T-helper 1 cell treated with Interleukin-12 subunit alpha and Interleukin-12 subunit beta and Interleukin-4 antibody, amounts not matched to agents 30 μg/mL and 1 μg/mL, for 36 hours (primary cell): ENCODE data around the gene UQCRC1.

Experiments
- H3K27ac Mint-ChIP-seq: one replicate; pipeline ENCODE4 v1.8.0; 2021; ENCODE audit warnings: mild to moderate bottlenecking, mixed read lengths
- H3K27me3 Mint-ChIP-seq: one replicate; pipeline ENCODE4 v1.8.0; 2021; ENCODE audit warnings: low read depth, mixed read lengths
- H3K36me3 Mint-ChIP-seq: one replicate; pipeline ENCODE4 v1.8.0; 2021; ENCODE audit warnings: low read depth, mixed read lengths
- H3K4me1 Mint-ChIP-seq: one replicate; pipeline ENCODE4 v1.8.0; 2021; ENCODE audit warnings: low read depth, mixed read lengths
- H3K4me3 Mint-ChIP-seq: one replicate; pipeline ENCODE4 v1.8.0; 2021; ENCODE audit warnings: mild to moderate bottlenecking, moderate library complexity, mixed read lengths
- H3K9me3 Mint-ChIP-seq: one replicate; pipeline ENCODE4 v1.8.0; 2021; ENCODE audit warnings: mixed read lengths

The UQCRC1 gene

DNA sequence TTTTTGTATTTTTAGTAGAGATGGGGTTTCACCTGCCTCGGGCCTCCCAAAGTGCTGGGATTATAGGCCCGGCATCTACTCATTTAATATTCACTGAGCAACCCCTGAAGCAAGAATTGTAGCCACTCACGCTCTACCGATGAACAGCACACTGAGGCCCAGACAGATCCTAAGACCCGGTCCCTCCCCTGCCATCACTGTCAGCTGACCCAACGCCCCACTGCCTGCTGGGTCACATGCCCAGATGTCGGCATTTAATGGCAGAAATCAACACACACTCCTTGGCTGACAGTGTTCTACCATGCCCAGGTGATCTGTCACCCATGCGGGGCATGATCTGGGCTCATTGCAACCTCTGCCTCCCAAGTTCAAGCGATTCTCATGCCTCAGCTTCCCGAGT lies 15.3 kb upstream of the UQCRC1 start:
- no peak overlapping the region for H3K4me3 Mint-ChIP-seq
- H3K9me3 Mint-ChIP-seq, result no peaks in the 10 kb centered on the region
- H3K36me3 Mint-ChIP-seq, result peaks cover 13% of the 10 kb centered on the region
- no peaks in the 10 kb centered on the region for H3K27me3 Mint-ChIP-seq
- H3K27ac Mint-ChIP-seq, result no peak overlapping the region
- H3K4me1 Mint-ChIP-seq, result peaks cover 9% of the 10 kb centered on the region

DNA sequence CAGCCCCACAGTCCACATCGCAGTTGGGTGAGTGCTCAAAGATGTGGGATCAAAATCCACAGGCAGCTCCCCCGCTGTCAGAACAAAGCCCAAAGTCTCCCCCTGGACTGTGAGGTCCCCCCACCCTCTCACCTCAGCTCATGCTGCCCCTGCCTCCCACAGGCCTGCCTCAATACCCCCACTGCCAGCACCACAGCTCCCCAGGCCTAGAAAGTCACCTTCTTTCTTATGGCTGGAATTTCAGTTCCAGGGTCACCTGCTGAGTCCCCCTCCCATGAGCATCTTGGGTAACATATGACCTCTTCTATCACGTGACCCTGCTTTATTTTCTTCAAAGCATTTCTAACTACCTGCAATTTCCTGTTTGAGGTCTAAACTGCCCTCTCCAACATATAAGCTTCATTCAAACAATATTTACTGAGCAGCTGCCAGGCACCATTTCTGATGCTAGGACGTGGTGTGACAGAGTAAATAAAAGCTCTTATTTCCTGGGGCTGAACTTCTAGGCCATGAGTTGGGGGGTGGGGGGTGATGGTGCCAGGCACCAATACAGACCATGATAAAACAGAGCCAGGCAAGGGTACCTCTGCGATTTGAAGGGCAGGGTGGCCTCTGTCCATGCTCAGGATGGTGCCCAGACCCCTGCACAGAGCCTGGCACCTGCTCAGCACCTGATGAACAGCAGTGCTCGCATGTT lies 14.6 kb upstream of the UQCRC1 start:
- Mint-ChIP-seq H3K4me3 (no peak overlapping the region), H3K9me3 (no peaks in the 10 kb centered on the region), H3K27ac (peak overlapping the region; percentile 58), H3K4me1 (peaks cover 9% of the 10 kb centered on the region), H3K27me3 (no peaks in the 10 kb centered on the region), H3K36me3 (peaks cover 13% of the 10 kb centered on the region)

DNA sequence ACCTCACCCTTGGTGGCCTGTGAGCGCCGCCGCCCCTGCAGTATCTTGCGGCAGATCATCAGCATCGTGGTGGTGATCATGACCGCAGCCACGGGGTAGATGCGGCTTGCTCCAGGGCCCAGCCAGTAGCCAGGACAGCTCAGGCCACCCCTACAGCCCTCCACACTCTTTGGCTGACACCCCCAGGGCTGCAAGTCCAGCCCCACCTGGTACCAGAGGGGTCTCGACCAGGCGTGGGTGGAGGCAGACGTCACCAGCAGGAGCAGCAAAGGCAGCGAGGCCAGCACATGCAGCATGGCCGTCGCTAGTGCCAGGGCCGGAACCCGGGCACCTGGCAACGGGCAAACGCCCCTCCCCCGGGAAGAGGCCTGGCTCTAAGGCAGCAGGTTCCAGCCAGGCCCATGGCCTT lies 12.0 kb upstream of the UQCRC1 start, which contains the start of gene TMEM89:
Gene TMEM89 (minus strand): TSS at position 309 of the 409 bp plus-strand sequence. CDS start 13 bp downstream, at position 296.
- peaks cover 7% of the 10 kb centered on the region for H3K4me1 Mint-ChIP-seq
- no peak within 1 kb of the TSS for H3K4me3 Mint-ChIP-seq
- peaks cover 20% of the 10 kb centered on the region for H3K9me3 Mint-ChIP-seq
- no peak within 1 kb of the TSS for H3K27ac Mint-ChIP-seq
- peaks cover 1% of the 10 kb centered on the region for H3K36me3 Mint-ChIP-seq
- H3K27me3 Mint-ChIP-seq, result no peaks in the 10 kb centered on the region

DNA sequence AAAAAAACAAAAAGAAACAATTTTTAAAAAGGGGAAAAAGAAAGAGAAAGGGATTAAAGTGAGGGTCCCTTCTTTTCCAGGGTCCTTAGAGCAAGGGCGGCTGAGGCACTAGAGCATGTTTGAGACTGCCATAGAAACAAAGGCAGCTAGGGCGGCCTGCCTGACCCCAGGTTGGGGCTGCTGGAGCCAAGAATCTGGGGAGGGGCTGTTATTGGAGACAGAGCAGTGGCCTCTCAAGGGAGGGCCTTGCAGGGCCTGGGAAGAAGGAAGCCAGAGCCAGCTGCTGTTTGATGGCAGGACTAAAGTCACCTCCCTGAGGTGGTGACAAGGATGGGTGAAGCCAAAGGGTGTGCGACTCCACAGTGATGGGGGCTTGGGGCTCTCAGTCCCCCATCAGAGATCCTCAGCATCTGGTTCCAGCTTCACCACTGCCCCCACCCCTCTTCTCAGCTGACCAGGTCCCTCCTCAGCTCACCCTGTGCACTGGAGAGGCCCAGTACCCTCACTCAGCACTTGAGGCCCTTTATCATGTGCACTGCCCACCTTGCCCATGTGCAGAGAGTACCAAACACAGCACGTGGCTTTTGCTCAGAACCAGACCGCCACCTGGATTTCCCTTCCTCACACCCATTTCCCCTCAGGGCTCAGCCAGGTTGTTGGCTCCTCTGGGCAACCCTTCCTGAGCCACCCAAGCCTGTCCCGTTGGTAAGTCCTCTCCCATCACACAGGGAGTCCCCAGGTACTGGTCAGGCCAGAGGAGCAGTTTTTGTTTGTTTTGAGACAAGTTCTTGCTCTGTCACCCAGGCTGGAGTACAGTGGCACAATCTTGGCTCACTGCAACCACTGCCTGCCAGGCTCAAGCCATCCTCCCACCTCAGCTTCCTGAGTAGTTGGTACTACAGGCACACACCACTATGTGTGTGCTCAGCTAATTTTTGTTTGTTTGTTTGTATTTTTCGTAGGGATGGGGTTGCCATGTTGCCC lies 10.4 kb upstream of the UQCRC1 start:
- H3K4me1 Mint-ChIP-seq, result peaks cover 6% of the 10 kb centered on the region
- no peaks in the 10 kb centered on the region for H3K36me3 Mint-ChIP-seq
- H3K4me3 Mint-ChIP-seq, result no peak overlapping the region
- no peak overlapping the region for H3K27ac Mint-ChIP-seq
- H3K9me3 Mint-ChIP-seq, result peaks cover 20% of the 10 kb centered on the region
- H3K27me3 Mint-ChIP-seq, result no peaks in the 10 kb centered on the region

DNA sequence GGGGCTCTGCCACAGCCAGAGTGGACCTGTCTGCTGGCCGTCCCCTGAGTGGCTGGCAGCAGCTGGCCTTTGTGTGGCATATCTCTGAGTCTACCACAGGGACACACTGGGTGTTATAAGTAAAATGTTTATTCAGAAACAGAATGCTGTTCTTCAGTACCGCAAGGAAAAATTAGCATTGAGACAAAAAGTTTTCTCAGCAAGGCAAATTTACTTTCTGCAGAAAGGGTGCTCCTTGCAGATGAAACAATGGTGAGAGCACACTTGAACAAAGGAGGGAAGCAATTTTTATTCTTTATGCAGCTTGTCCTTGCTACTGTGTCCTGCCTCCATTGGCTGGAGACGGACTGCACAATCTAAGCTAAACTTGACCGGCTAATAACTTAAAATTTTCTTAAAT lies 8.1 kb upstream of the UQCRC1 start:
- peaks cover 5% of the 10 kb centered on the region for H3K4me1 Mint-ChIP-seq
- H3K9me3 Mint-ChIP-seq, result peaks cover 20% of the 10 kb centered on the region
- no peaks in the 10 kb centered on the region for H3K36me3 Mint-ChIP-seq
- no peak overlapping the region for H3K27ac Mint-ChIP-seq
- no peaks in the 10 kb centered on the region for H3K27me3 Mint-ChIP-seq
- no peak overlapping the region for H3K4me3 Mint-ChIP-seq

DNA sequence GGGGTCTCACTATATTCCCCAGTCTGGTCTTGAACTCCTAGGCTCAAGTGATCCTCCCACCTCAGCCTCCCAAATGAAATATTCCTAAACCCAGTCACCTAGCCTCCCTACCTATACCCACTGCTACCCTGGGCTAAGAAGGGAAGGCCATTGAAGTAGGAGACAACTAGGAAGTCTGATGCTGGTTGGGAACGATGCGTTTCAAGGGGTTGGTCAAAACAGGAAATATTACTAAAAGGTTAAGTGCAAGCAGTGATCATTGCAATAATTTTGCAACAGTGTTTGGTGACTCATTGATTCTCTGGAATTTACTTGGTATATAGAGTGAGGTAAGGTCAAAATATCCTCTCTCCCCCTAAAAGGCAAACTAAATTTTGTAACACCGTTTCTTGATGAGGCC lies 4.6 kb upstream of the UQCRC1 start:
- H3K36me3 Mint-ChIP-seq, result peaks cover 2% of the 10 kb centered on the region
- no peaks in the 10 kb centered on the region for H3K27me3 Mint-ChIP-seq
- H3K9me3 Mint-ChIP-seq, result peaks cover 20% of the 10 kb centered on the region
- H3K27ac Mint-ChIP-seq, result peak overlapping the region; percentile 41
- H3K4me1 Mint-ChIP-seq, result peaks cover 8% of the 10 kb centered on the region
- no peak overlapping the region for H3K4me3 Mint-ChIP-seq

DNA sequence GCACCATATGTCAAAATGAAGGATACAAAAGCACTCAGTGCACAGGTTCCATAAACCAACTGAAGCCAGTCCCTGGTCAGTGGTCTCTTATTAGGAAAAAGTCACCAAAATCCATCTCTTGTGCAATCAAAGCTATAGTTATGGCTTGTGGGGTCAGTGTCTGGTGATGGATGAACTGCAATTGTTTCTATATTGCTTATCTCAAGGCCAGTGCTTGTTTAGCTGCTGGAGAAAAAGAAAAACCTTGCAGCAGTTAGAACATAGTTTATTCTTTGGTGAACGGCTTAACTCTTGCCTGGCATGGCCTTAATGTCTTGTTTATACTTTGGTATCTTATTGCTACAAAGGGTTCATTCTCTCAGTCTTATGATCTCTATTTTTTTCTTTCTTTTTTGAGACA lies 2.9 kb upstream of the UQCRC1 start:
- Mint-ChIP-seq H3K9me3 (peaks cover 6% of the 10 kb centered on the region), H3K27me3 (no peaks in the 10 kb centered on the region), H3K4me1 (peaks cover 16% of the 10 kb centered on the region), H3K36me3 (peaks cover 7% of the 10 kb centered on the region), H3K4me3 (no peak overlapping the region), H3K27ac (no peak overlapping the region)

DNA sequence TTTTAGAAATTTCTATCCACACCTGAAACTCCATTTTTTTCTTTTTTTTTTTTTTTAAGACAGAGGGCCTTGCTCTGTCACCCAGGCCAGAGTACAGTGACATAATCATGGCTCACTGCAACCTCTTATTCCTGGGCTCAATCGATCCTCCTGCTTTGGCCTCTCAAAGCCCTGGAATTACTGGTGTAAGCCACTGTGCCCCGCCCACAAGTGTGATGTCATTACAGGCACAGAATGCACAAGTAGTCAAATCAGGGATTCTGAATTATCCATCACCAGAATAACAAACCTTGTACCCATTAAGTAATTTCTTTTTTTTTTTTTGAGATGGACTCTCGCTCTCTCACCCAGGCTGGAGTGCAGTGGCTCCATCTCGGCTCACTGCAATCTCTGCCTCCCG lies 1.9 kb downstream of the UQCRC1 start:
- no peak overlapping the region for H3K27ac Mint-ChIP-seq
- peaks cover 12% of the 10 kb centered on the region for H3K4me1 Mint-ChIP-seq
- H3K9me3 Mint-ChIP-seq, result no peaks in the 10 kb centered on the region
- no peaks in the 10 kb centered on the region for H3K27me3 Mint-ChIP-seq
- H3K4me3 Mint-ChIP-seq, result peak overlapping the region; percentile 97
- peaks cover 25% of the 10 kb centered on the region for H3K36me3 Mint-ChIP-seq

DNA sequence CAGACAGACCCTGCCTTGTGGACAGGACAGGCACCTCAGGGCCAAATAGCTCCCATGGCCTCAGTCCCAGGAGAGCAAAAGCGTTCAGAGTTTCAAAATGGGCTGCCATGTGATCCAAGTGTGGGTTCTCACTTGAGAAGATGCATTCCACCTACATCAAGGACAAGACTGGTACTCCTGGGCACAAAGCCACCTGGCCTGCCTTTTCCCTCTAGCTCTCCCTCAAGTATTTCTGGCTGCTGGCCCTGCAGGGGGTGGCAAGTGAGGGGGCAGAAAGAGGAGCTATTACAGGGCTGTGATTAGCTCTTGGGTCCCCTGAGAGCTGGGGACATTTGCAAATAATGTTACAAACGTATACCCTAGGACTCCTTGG lies 7.8 kb downstream of the UQCRC1 start:
- no peak overlapping the region for H3K4me3 Mint-ChIP-seq
- H3K27me3 Mint-ChIP-seq, result no peaks in the 10 kb centered on the region
- no peaks in the 10 kb centered on the region for H3K4me1 Mint-ChIP-seq
- no peaks in the 10 kb centered on the region for H3K9me3 Mint-ChIP-seq
- peaks cover 28% of the 10 kb centered on the region for H3K36me3 Mint-ChIP-seq
- no peak overlapping the region for H3K27ac Mint-ChIP-seq

DNA sequence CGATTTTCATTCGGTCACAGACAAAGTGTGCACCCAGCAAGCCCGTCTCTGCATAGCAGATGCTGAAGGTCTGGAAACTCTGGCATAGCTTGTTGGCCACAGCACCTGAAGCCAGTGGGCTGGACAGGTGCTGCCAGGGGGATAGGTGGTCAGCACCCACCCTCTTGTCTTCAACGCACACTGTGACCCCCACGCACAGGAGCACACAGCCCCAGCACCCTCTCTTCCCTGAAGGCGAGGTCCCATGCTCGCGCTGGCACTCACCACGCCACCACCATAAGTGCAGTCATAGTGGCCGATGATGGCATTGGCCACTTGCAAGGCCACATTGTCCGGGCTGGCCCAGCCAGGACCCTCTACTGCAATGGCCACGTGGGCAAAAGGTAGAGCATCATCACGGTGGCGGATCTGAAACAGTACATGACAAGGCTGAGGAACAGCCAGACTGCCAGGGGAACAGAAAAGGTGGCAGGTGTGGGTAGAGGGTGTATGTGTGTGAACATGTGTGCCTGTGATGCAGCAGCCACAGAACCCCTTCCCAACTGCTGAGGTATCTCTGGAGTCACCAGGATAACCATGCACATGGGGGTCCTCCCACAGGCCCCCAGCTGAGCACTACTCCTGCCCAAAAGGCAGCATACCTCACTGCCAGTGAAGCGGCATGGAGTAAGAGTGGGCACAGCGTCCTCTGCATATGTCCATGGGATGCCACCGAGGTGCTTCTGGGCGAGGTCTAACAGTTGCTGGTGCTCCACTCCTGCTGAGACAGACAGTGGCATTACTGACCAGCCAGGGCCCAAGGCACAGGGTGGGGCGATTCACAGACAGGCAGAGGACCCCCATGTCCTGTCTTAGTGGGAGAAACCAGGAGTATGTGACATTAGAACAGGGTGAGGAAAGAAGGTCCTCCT lies 8.5 kb downstream of the UQCRC1 start:
- Mint-ChIP-seq H3K4me3 (no peak overlapping the region), H3K27me3 (peaks cover 3% of the 10 kb centered on the region), H3K4me1 (no peaks in the 10 kb centered on the region), H3K9me3 (no peaks in the 10 kb centered on the region), H3K27ac (no peak overlapping the region), H3K36me3 (peaks cover 27% of the 10 kb centered on the region)

DNA sequence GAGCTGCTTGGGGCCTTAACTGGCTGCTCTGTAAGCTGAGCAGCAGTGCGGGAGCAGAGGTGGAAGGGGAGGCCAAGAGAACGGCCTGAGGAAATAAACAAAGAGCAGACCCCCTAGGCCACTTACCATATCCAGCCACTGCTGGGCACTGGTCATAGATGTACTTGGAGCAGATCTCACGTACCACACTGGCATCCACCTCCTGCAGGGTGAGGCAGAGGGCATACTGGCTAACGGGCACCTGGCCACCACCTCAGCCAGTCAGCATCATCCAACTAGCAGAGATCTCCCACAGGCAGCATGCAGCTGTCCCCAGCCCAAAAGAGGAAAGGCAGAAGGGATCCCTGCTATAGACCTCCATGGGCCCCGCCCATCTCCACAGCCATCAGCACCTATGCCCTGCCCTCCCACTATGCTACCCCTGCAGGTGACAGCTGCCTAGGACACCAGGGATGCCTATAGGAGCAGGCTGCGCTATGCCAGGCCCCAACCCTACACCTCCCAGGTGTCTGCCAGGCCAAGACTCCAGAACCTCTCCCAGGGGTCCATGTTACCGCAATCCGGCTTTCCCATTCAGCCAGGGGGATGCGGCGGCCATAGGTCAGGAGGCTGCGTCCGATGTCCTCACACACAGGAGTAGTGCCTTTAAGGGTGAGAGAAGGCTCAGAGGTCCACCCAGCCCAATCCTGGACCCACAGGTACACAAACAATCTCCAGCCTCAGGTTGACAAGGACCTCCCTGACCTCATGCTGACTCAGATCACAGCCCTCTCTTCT lies 9.7 kb downstream of the UQCRC1 start:
- H3K27me3 Mint-ChIP-seq, result peaks cover 6% of the 10 kb centered on the region
- no peak overlapping the region for H3K27ac Mint-ChIP-seq
- H3K4me1 Mint-ChIP-seq, result no peaks in the 10 kb centered on the region
- H3K36me3 Mint-ChIP-seq, result peaks cover 21% of the 10 kb centered on the region
- no peaks in the 10 kb centered on the region for H3K9me3 Mint-ChIP-seq
- no peak overlapping the region for H3K4me3 Mint-ChIP-seq

DNA sequence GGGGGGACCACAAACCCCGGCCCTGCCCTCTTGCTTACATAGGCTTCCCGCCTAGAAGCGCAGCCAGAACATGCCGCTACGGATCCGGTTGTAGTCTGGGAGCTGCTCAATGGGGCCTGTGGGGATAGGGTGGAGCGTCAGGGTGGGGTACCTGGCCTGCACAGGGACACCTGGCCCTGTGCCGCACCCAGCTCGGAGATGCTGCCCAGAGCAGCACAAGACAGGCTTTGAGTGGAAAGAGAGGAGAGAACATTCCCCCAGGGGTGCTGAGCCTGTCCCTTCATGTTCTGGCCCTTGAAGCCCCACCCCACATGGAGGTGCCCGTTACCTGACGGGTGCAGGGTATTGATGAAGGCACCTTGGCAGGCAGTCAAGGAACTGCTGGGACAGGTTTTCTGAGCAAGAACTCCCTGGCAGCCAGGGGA lies 10.4 kb downstream of the UQCRC1 start:
- Mint-ChIP-seq H3K36me3 (peaks cover 16% of the 10 kb centered on the region), H3K4me1 (no peaks in the 10 kb centered on the region), H3K4me3 (no peak overlapping the region), H3K27ac (no peak overlapping the region), H3K9me3 (no peaks in the 10 kb centered on the region), H3K27me3 (peaks cover 12% of the 10 kb centered on the region)

DNA sequence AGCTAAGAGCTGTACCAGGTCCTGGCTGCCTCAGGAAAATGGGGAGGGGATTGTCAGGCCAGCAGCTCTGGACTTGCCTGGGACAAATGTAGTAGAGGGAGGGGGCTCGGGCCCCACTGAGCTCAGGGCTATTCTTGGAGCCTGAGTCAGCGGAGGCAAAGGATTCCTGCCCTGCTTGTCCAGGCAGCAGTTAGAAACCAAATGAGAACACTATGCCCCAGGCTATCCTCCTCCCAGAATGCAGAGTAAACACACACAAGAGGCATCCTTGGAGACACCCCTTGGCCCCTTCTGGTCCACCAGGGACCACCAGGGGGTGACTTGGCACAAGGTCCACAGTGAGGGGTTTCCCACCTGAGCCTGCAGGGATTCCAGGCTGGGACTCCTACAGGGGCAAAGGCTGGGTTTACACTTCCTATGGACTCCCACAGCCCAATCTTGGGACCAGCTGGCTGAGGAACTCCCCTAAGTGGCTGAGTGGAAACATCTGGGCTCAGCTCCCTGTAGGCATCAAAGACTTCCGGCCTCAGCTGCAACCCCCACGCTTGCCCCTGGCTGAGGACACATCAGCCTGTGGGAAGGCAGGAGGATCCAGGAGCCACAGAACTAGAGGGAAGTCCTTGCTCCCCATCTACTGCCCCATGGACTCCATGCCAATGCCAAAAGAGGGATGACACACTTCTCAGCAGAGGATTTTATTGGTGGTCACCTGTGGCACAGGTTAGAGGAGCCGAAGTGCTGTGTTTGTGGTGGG lies 10.9 kb downstream of the UQCRC1 start:
- peaks cover 13% of the 10 kb centered on the region for H3K27me3 Mint-ChIP-seq
- no peak overlapping the region for H3K4me3 Mint-ChIP-seq
- H3K9me3 Mint-ChIP-seq, result no peaks in the 10 kb centered on the region
- no peak overlapping the region for H3K27ac Mint-ChIP-seq
- H3K36me3 Mint-ChIP-seq, result peaks cover 16% of the 10 kb centered on the region
- no peaks in the 10 kb centered on the region for H3K4me1 Mint-ChIP-seq
